Kidney epithelial cell (primary cell): Measurements from ENCODE around the gene GGT7. TPM values are rescaled to one million over a fixed set of nuclear protein-coding genes. Genes with fewer than 3 reads are reported as not detected.

Source experiments
- DNase-seq: peaks from one replicate; pipeline ENCODE4 v3.0.0-alpha.2; 2010; ENCODE audit warnings: low read depth
- H3K27me3 ChIP-seq: 2 replicates; pipeline ENCODE4 v1.6.0; 2011; ENCODE audit warnings: low read length; ENCODE audit not compliant: control insufficient read depth, insufficient read depth
- H3K36me3 ChIP-seq: 2 replicates; pipeline ENCODE4 v1.5.1; 2011; ENCODE audit warnings: low read length; ENCODE audit not compliant: control insufficient read depth, insufficient read depth
- H3K4me3 ChIP-seq: 2 replicates; pipeline ENCODE4 v1.5.1; 2011; ENCODE audit warnings: low read depth, mild to moderate bottlenecking, control low read depth, low read length
- total RNA-seq: library from RNA; depleted of rRNA; stranded (reverse); fragments of >200 nt; gene quantifications from 2 replicates; pipeline ENCODE4 v1.2.3, GENCODE V29; 2015
- TF ChIP-seq, protein P1 (sequence below): IDR thresholded peaks from 2 replicates; pipeline ENCODE4 v1.5.1; 2011; ENCODE audit warnings: mild to moderate bottlenecking, moderate library complexity, low read length, control low read depth, inconsistent platforms; ENCODE audit not compliant: insufficient read depth, poor library complexity, severe bottlenecking

The GGT7 gene
- total RNA-seq, 1 donor from 2014 or later: 8.4 TPM

DNA sequence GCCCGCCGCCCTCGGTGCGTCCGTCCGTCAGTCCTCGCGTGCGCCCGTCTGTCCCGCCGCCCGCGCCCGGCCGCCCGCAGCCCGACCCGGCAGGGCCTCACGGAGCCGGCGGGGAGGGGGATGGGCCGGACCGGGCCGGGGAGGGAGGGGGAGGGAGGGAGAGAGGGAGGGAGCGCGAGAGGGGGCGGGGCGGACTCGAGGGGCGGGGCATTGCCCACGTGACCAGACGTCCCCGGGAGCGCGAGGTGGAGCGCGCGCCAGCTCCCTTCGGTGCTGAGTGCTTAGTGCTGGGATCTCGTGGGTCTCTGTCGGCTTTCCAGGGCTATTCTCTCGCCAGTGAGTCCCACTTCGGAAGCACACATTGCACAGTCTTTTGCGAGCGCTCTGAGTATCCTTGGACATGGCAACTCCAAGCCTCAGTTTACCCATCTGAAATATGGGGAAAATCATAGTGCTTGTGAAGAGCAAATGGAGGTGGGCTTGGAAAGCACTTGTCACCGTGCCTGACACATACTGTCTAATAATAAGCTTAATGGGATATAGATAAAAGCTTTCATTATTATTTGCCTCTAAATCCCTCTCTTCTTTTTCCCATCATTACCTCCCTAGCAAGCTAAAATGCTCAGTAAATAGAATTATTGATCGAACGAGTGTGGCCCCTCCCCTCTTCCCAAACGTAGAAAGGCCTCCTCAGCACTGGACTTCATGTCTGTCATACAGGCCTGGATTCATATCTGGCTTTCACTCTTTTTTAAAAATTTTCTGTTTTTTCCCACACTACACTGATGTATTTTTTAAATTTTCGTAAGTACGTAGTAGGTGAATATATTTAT is 46.9 kb downstream of the GGT7 start, which contains the start of gene NCOA6:
Gene NCOA6 (minus strand): TSS at position 122 of the 833 bp plus-strand sequence. CDS start 43,296 bp downstream, outside the sequence.
- H3K27me3 ChIP-seq: no peaks in the 10 kb centered on the region
- TF ChIP-seq, protein P1, sequence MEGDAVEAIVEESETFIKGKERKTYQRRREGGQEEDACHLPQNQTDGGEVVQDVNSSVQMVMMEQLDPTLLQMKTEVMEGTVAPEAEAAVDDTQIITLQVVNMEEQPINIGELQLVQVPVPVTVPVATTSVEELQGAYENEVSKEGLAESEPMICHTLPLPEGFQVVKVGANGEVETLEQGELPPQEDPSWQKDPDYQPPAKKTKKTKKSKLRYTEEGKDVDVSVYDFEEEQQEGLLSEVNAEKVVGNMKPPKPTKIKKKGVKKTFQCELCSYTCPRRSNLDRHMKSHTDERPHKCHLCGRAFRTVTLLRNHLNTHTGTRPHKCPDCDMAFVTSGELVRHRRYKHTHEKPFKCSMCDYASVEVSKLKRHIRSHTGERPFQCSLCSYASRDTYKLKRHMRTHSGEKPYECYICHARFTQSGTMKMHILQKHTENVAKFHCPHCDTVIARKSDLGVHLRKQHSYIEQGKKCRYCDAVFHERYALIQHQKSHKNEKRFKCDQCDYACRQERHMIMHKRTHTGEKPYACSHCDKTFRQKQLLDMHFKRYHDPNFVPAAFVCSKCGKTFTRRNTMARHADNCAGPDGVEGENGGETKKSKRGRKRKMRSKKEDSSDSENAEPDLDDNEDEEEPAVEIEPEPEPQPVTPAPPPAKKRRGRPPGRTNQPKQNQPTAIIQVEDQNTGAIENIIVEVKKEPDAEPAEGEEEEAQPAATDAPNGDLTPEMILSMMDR: no peak
- H3K36me3 ChIP-seq: no peaks in the 10 kb centered on the region
- no peak for DNase-seq
- peak within 1 kb of the TSS; percentile 84 for H3K4me3 ChIP-seq

DNA sequence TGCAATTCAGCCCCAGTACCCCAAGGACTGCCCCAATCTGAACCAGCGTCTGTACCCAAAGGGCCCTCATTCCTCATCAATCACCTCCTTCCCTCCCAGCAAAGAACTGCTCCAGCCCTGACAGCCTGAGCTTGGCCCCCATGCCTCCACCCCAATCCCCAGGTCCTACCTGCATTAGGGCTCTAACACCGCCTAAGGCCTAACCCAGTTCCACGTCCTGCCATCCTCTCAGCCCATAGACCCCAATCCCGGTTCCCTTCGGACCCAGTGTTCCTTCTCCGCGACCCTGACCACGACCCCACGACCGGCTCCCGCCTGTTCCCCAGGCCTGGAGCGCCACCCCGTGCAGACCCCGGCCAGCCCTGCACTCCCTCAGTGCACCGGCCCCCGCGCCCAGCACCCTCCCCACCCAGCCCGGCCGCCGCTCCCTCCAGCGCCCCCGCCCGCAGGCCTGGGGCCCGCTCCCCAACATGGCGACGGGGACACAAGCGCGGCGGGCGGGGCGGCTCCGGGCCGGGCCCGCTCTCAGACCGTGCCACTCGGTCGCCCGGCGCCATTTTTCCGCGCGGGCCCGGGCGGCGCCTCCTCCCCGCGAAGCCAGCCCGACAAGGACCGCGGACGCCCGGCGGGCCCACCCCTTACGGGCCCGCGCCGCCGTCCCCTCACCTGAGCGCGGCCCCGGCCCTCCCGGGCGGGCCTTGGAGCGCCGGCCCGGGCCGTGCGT is 47.7 kb downstream of the GGT7 start:
- Histone ChIP-seq H3K4me3 (peak overlapping the region; percentile 84), H3K27me3 (no peaks in the 10 kb centered on the region), H3K36me3 (no peaks in the 10 kb centered on the region)
- no peak for DNase-seq
- TF ChIP-seq, protein P1: no peak

DNA sequence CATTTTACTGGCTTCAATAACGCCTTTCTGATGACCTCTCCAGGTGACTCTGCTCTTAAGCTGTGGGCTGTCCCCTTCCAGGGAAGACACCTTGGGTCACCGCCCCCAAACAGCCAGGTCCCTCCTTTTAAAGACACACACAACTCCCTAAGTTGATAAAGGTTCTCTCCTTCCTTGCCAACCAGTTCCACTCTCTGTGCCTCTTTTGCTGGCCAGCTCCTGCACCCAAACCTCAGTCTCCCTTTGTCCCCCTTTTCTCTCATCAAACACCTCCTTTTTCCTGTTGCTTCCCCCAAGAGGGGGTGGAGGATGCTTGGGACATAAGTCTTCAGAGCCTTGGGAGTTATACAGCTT is 48.2 kb downstream of the GGT7 start:
- H3K36me3 ChIP-seq: no peaks in the 10 kb centered on the region
- H3K4me3 ChIP-seq: peak overlapping the region; percentile 84
- DNase-seq: peak; percentile 41
- no peaks in the 10 kb centered on the region for H3K27me3 ChIP-seq
- TF ChIP-seq, protein P1: no peak

DNA sequence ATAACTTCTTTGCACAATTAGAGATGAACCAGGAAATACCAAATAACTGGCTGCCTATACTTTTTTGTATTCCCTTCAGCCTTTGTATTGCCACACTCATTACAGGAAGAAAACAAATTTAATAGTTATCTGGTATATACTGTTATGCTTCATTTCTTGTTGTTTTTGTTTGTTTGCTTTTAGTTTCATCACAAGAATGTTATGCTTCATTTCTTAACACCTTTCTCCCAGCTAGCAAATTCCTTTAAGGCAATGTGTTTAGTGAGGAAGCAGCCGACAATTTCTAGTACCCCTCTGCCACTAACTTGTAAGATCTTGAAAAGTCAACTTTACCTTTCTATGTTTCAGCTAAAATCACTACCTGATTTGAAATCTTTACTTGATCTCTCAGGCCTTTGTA is 48.6 kb downstream of the GGT7 start:
- Histone ChIP-seq H3K4me3 (peak overlapping the region; percentile 84), H3K36me3 (no peaks in the 10 kb centered on the region), H3K27me3 (no peaks in the 10 kb centered on the region)
- DNase-seq: no peak
- TF ChIP-seq, protein P1: no peak

DNA sequence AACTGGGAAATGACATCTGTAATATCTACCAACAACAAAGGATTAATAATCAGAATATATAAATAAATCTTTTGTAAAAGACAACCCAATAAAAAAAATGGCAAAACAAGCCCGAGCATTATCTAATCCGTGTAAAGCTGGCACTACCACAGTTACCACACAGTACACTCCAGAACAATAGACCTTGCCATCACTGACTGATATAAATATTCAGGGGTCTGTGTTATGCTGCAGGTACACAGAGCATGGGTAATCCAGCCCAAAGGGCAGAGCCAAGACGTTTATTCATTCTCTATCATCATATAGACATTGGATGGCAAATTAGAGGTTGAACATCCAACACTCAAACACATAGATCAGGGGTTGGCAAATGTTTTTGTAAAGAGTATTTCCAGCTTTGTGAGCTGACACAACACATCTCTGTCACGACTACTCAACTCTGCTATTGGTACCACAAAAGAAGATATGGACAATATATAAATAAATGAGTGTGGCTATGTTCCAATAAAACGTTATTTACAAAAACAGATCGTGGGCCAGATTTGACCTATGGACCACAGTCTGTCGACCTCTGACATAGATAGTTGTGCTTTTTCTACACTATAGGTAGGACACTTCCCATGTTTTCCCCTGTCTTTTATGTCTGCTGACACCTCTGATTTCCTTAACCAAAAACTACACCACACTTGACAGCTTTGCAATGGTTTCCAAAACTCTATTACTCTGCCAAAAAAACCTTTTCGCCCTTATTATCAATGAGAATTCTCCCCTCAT is 51.7 kb downstream of the GGT7 start:
- TF ChIP-seq, protein P1: no peak
- H3K36me3 ChIP-seq: no peaks in the 10 kb centered on the region
- H3K27me3 ChIP-seq: no peaks in the 10 kb centered on the region
- H3K4me3 ChIP-seq: no peak overlapping the region
- DNase-seq: no peak
